Measurements from ENCODE around the gene MTA1.

- TF ChIP-seq CTCF (IDR thresholded peaks at IDR 0.05): no peak
- TF ChIP-seq EZH2 (IDR thresholded peaks at IDR 0.05): no peak
- no peak for TF ChIP-seq EZH2phosphoT487 (IDR thresholded peaks at IDR 0.05)
Observed at GRCh38 chr14:105378199-105378598, 41.4 kb upstream of the MTA1 start.

Data from neural progenitor cell (in vitro differentiated cells).